EL (cell line): ENCODE results near the gene TMEM87B.
"Not testable (repeated sequence)": the region's sequence is repeated elsewhere in the genome, so short reads cannot be mapped to it uniquely, and the experiment has no call there.

Source experiments
- DNase-seq: peaks from one replicate; pipeline ENCODE4 v3.0.0-alpha.2; 2016

Gene TMEM87B

GRCh38 chr2:112074506-112074905, 19.4 kb downstream of the TMEM87B start:
- DNase-seq, result peak; percentile 19

- DNase-seq, result peak; percentile 54
Observed at GRCh38 chr2:112075490-112076260, 20.6 kb downstream of the TMEM87B start.

- no peak for DNase-seq
Observed at GRCh38 chr2:112077814-112078213, 22.7 kb downstream of the TMEM87B start.

GRCh38 chr2:112081262-112081661, 26.2 kb downstream of the TMEM87B start:
- no peak for DNase-seq

- no peak for DNase-seq
Observed at GRCh38 chr2:112084689-112085374, 29.8 kb downstream of the TMEM87B start.

GRCh38 chr2:112085375-112085730, 30.3 kb downstream of the TMEM87B start:
- DNase-seq, result no peak

GRCh38 chr2:112085916-112086669, 31.0 kb downstream of the TMEM87B start:
- no peak for DNase-seq

GRCh38 chr2:112087346-112088020, 32.4 kb downstream of the TMEM87B start:
- no peak for DNase-seq

- DNase-seq, result no peak
Observed at GRCh38 chr2:112089375-112089774, 34.3 kb downstream of the TMEM87B start.

- peak; percentile 88 for DNase-seq
Observed at GRCh38 chr2:112092286-112093041, 37.4 kb downstream of the TMEM87B start.

GRCh38 chr2:112093216-112093615, 38.1 kb downstream of the TMEM87B start:
- DNase-seq, result no peak

GRCh38 chr2:112095681-112096080, 40.6 kb downstream of the TMEM87B start:
- DNase-seq, result no peak

GRCh38 chr2:112096098-112096497, 41.0 kb downstream of the TMEM87B start:
- DNase-seq, result peak; percentile 53

- DNase-seq, result no peak
Observed at GRCh38 chr2:112108178-112108832, 53.2 kb downstream of the TMEM87B start.

GRCh38 chr2:112109278-112109677, 54.2 kb downstream of the TMEM87B start:
- DNase-seq, result no peak

- DNase-seq, result peak; percentile 15
Observed at GRCh38 chr2:112110966-112111365, 55.9 kb downstream of the TMEM87B start.

GRCh38 chr2:112113354-112113753, 58.3 kb downstream of the TMEM87B start:
- DNase-seq, result not testable (repeated sequence)

- DNase-seq, result no peak
Observed at GRCh38 chr2:112118148-112118547, 63.1 kb downstream of the TMEM87B start.

- DNase-seq, result peak; percentile 52
Observed at GRCh38 chr2:112121682-112122254, 66.7 kb downstream of the TMEM87B start.

- DNase-seq, result no peak
Observed at GRCh38 chr2:112129060-112129459, 74.0 kb downstream of the TMEM87B start.

- DNase-seq, result no peak
Observed at GRCh38 chr2:112133344-112133743, 78.3 kb downstream of the TMEM87B start.
